ENCODE data around the gene TAF7. TPM values are rescaled to one million over a fixed set of nuclear protein-coding genes. Genes with fewer than 3 reads are reported as not detected.

Gene TAF7
- total and polyA plus RNA-seq, 10 of the 15 experiments (the other 5 are each of a cell fraction or from before 2014, with no cell fraction given) = 42.0 to 88.8 (median 69.2) TPM

DNA sequence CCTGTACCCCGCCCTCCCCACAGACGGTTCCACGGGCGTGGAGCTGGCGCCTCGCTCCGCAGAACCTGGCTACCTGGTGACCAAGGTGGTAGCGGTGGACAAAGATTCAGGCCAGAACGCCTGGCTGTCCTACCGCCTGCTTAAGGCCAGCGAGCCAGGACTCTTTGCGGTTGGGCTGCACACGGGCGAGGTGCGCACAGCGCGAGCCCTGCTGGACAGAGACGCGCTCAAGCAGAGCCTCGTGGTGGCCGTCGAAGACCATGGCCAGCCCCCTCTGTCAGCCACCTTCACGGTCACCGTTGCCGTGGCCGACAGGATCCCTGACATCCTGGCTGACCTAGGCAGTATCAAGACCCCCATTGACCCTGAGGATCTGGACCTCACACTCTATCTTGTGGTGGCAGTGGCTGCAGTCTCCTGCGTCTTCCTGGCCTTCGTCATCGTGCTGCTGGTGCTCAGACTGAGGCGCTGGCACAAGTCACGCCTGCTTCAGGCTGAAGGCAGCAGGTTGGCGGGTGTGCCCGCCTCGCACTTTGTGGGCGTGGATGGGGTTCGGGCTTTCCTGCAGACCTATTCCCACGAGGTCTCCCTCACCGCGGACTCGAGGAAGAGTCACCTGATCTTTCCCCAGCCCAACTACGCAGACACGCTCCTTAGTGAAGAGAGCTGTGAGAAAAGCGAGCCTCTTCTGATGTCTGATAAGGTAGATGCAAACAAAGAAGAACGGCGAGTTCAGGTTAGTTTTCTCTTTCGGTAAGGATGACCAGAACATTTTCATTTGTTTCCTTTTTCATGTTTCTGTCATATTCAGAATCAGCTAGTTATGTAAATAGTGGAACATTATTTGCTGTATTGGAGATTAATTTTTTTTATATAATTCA lies 45.7 kb upstream of the TAF7 start:
- in situ Hi-C loops (cut with MboI) (no loop called here), intact Hi-C loops (cut with micrococcal nuclease; ENCODE audit: unreplicated experiment) (no loop called here)
- FAIRE-seq (no peak), ATAC-seq (no peak), DNase-seq (ENCODE audit: low read depth, low spot score) (no peak)
- Histone ChIP-seq H3K9me3 (replicated peaks; ENCODE audit: control insufficient read depth, insufficient read depth, low read length) (peaks cover 13% of the 10 kb centered on the region; the same call in 1 of the 3 replicates), H3K27ac (ENCODE audit: control insufficient read depth, insufficient read depth) (no peak overlapping the region), H3K4me1 (ENCODE audit: control insufficient read depth, insufficient read depth, low read length) (no peaks in the 10 kb centered on the region), H3K9ac (ENCODE audit: control insufficient read depth, insufficient read depth, low read length) (no peak overlapping the region), H3K27me3 (replicated peaks in 1 of 2; ENCODE audit: control insufficient read depth in 2 of 2, insufficient read depth in 2 of 2, low read length in 1 of 2) (no peaks in the 10 kb centered on the region; a peak in 1 of 4 replicates), H2AFZ (ENCODE audit: control insufficient read depth, low read depth, low read length) (no peak overlapping the region), H4K20me1 (ENCODE audit: control insufficient read depth, insufficient read depth) (no peaks in the 10 kb centered on the region), H3K4me2 (ENCODE audit: control insufficient read depth, insufficient read depth) (no peak overlapping the region), H3K79me2 (ENCODE audit: control insufficient read depth, insufficient read depth, low read length) (no peaks in the 10 kb centered on the region), H3K4me3 (no peak overlapping the region), H3K36me3 (ENCODE audit: control insufficient read depth in 2 of 2, insufficient read depth in 2 of 2, low read length in 1 of 2) (no peaks in the 10 kb centered on the region)
- CTCF ChIA-PET = interaction anchor here (1.3 kb wide), 1 partner anchor 197 kb away, joined by 3 read pairs; no protein-coding TSS in a partner anchor
- no TSS peak for BruUV-seq (replicated peaks)
- SMC1A ChIA-PET (ENCODE audit: uncharacterized antibody, unreplicated experiment) = no interaction called here
- 66% methylated on average over 46 of the region's 46 CpGs for WGBS (ENCODE audit: insufficient coverage, insufficient replicate concordance, low lambda C conversion rate, missing lambda C conversion rate)
- POLR2A ChIA-PET = no interaction called here
- RAD21 ChIA-PET (ENCODE audit: unreplicated experiment) = no interaction called here
- TF ChIP-seq NRF1 (conservative IDR thresholded peaks at IDR 0.05; ENCODE audit: low read depth, low read length) (no peak), KAT2A (conservative IDR thresholded peaks at IDR 0.05; ENCODE audit: control insufficient read depth, low read depth, low read length) (no peak), RELA (IDR thresholded peaks at IDR 0.05; ENCODE audit: borderline replicate concordance, partially characterized antibody) (no peak), EP300 (IDR thresholded peaks at IDR 0.05; ENCODE audit: borderline replicate concordance in 1 of 2, control insufficient read depth in 1 of 2, low read depth in 2 of 2, low read length in 2 of 2) (no peak), CEBPZ (IDR thresholded peaks at IDR 0.05; ENCODE audit: low read depth, low read length) (no peak), ZNF592 (IDR thresholded peaks at IDR 0.05) (no peak), PRDM15 (CRISPR knock-in tag; IDR thresholded peaks at IDR 0.05) (no peak)
- TF ChIP-seq, protein P1, sequence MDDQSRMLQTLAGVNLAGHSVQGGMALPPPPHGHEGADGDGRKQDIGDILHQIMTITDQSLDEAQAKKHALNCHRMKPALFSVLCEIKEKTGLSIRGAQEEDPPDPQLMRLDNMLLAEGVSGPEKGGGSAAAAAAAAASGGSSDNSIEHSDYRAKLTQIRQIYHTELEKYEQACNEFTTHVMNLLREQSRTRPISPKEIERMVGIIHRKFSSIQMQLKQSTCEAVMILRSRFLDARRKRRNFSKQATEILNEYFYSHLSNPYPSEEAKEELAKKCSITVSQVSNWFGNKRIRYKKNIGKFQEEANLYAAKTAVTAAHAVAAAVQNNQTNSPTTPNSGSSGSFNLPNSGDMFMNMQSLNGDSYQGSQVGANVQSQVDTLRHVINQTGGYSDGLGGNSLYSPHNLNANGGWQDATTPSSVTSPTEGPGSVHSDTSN (IDR thresholded peaks at IDR 0.05; ENCODE audit: insufficient replicate concordance, low read depth, low read length) = no peak
